ENCODE results near the gene REG1B. TPM values are rescaled to one million over a fixed set of nuclear protein-coding genes. Genes with fewer than 3 reads are reported as not detected.

REG1B gene
- total RNA-seq, 4 donors from 2014 or later = not detected

- Histone ChIP-seq H3K9me3 (no peaks in the 10 kb centered on the region), H3K4me3 (no peak overlapping the region), H3K36me3 (no peaks in the 10 kb centered on the region), H3K27ac (no peak overlapping the region), H3K4me1 (no peaks in the 10 kb centered on the region), H3K27me3 (no peaks in the 10 kb centered on the region)
- DNase-seq (ENCODE audit: low spot score in 2 of 2) = no peak
- no peak for TF ChIP-seq POLR2AphosphoS5 (IDR thresholded peaks at IDR 0.05)
- no peak for TF ChIP-seq CTCF (IDR thresholded peaks at IDR 0.05)
- WGBS = 69% methylated on average over 9 of the region's 9 CpGs
Observed at GRCh38 chr2:79124907-79125720, 37.3 kb upstream of the REG1B start.

- Histone ChIP-seq H3K36me3 (no peaks in the 10 kb centered on the region), H3K4me3 (no peak overlapping the region), H3K4me1 (no peaks in the 10 kb centered on the region), H3K27me3 (no peaks in the 10 kb centered on the region), H3K9me3 (peaks cover 7% of the 10 kb centered on the region), H3K27ac (no peak overlapping the region)
- TF ChIP-seq POLR2A (IDR thresholded peaks at IDR 0.05) = no peak
- TF ChIP-seq POLR2AphosphoS5 (IDR thresholded peaks at IDR 0.05) = no peak
- no peak for TF ChIP-seq EP300 (IDR thresholded peaks at IDR 0.05)
- no peak for TF ChIP-seq CTCF (IDR thresholded peaks at IDR 0.05)
- 79% methylated on average over 2 of the region's 2 CpGs for WGBS
- no peak for DNase-seq (ENCODE audit: low spot score in 2 of 2)
Observed at GRCh38 chr2:79122676-79123075, 34.9 kb upstream of the REG1B start.

GRCh38 chr2:79120194-79120713 is 32.5 kb upstream of the REG1B start, which contains the start of gene REG1A:
Gene REG1A, plus strand, starts transcription at chr2:79120488. Its CDS starts 374 bp downstream, at chr2:79120862.
- Histone ChIP-seq H3K27ac (no peak within 1 kb of the TSS), H3K36me3 (no peaks in the 10 kb centered on the region), H3K4me1 (no peaks in the 10 kb centered on the region), H3K27me3 (no peaks in the 10 kb centered on the region), H3K4me3 (no peak within 1 kb of the TSS), H3K9me3 (peaks cover 7% of the 10 kb centered on the region)
- DNase-seq (ENCODE audit: low spot score in 2 of 2) = no peak
- 72% methylated on average over 6 of the region's 6 CpGs for WGBS
- TF ChIP-seq CTCF (IDR thresholded peaks at IDR 0.05) (no peak), POLR2A (IDR thresholded peaks at IDR 0.05) (no peak), EP300 (IDR thresholded peaks at IDR 0.05) (no peak), POLR2AphosphoS5 (IDR thresholded peaks at IDR 0.05) (no peak)

GRCh38 chr2:79116997-79117928 is 29.5 kb upstream of the REG1B start:
- TF ChIP-seq POLR2A (IDR thresholded peaks at IDR 0.05) (no peak), EP300 (IDR thresholded peaks at IDR 0.05) (no peak), CTCF (IDR thresholded peaks at IDR 0.05) (no peak), POLR2AphosphoS5 (IDR thresholded peaks at IDR 0.05) (no peak)
- Histone ChIP-seq H3K4me1 (no peaks in the 10 kb centered on the region), H3K36me3 (no peaks in the 10 kb centered on the region), H3K27ac (no peak overlapping the region), H3K4me3 (no peak overlapping the region), H3K27me3 (no peaks in the 10 kb centered on the region), H3K9me3 (peaks cover 7% of the 10 kb centered on the region)
- no peak for DNase-seq (ENCODE audit: low spot score in 2 of 2)
- WGBS = 43% methylated on average over 2 of the region's 2 CpGs
